Glomerular visceral epithelial cell (primary cell): ENCODE data around the gene DGUOK.
"Not testable (repeated sequence)": the region's sequence is repeated elsewhere in the genome, so short reads cannot be mapped to it uniquely, and the experiment has no call there.

Experiments
- DNase-seq: peaks from one replicate; pipeline ENCODE4 v3.0.0-alpha.2; 2016; ENCODE audit errors: extremely low spot score

Gene DGUOK

DNA sequence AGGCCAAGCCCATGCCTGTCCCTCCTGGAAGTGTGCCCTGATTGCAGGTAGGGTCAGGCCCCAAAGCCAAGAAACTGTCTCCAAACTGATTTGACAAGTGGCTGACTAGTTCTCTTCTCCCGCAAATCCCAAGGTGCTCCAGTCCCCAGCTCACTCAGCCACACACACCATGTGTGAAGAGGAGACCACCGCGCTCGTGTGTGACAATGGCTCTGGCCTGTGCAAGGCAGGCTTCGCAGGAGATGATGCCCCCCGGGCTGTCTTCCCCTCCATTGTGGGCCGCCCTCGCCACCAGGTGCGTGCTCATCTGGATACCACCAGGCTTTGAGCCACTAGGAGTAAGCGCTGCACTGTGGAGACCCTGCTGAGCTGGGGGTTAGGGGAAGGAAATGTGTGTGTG is 25.5 kb upstream of the DGUOK start:
- DNase-seq = no peak

DNA sequence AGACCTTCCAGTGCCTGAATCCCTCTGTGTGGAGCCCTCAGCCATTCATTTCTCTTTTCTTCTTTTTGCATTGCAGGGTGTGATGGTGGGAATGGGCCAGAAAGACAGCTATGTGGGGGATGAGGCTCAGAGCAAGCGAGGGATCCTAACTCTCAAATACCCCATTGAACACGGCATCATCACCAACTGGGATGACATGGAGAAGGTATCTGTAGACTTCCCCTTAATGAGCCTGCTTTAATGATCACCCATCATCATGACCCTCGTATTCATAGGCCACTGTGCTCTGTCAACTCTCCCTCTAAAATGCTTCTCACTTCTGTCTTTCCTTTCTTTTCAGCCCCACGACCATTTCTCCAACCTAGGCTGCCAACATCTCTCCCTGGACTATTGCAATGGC is 24.4 kb upstream of the DGUOK start:
- no peak for DNase-seq

GRCh38 chr2:73903313-73903712 is 23.4 kb upstream of the DGUOK start:
- DNase-seq = no peak

DNA sequence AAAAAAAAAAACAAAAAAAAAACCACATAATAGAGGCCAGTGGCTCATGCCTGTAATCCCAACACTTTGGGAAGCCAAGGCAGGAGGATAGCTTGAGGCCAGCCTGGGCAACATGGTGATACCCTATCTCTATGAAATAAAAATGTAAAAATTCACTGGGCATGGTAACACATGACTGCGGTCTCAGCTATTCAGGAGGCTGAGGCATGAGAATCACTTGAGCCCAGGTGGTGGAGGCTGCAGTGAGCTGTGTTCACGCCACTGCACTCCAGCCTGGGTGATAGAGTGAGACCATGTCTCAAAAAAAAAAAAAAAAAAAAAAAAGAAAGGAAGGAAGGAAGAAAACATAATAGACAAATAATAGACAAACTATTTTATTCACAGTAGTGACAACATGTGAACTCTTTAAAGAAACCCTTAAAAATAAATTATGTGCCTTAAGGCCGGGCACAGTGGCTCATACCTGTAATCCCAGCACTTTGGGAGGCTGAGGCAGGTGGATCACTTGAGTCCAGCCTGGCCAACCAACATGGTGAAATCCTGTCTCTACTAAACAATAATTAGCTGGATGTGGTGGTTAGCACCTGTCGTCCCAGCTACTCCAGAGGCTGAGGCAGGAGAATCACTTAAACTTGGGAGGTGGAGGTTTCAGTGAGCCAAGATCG is 22.6 kb upstream of the DGUOK start:
- DNase-seq = not testable (repeated sequence)

DNA sequence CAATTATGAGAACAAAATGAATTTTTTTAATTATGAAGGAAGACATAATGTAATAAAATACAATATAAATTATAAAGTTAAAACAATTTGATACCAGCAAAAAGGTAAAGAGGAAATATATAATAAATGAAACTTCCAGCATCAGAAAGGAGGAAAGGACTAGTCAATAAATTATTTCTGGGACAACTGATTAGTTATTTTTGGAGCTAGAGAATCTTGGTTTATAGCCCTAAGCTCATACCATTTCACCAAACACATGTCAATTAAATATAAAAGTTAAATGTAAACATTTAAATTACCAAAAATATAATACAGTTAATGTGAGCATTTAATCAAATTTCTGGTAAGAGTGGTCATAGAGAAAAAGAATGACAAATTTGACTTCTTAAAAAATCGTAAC is 21.7 kb upstream of the DGUOK start:
- no peak for DNase-seq

GRCh38 chr2:73906847-73907505 is 19.7 kb upstream of the DGUOK start:
- DNase-seq = no peak

- no peak for DNase-seq
Measured at GRCh38 chr2:73907840-73908452, 18.7 kb upstream of the DGUOK start.

GRCh38 chr2:73908689-73909652 is 17.7 kb upstream of the DGUOK start:
- DNase-seq = peak; percentile 81

GRCh38 chr2:73910873-73911547 is 15.7 kb upstream of the DGUOK start:
- DNase-seq = no peak

GRCh38 chr2:73911548-73912208 is 15.0 kb upstream of the DGUOK start:
- DNase-seq = no peak

DNA sequence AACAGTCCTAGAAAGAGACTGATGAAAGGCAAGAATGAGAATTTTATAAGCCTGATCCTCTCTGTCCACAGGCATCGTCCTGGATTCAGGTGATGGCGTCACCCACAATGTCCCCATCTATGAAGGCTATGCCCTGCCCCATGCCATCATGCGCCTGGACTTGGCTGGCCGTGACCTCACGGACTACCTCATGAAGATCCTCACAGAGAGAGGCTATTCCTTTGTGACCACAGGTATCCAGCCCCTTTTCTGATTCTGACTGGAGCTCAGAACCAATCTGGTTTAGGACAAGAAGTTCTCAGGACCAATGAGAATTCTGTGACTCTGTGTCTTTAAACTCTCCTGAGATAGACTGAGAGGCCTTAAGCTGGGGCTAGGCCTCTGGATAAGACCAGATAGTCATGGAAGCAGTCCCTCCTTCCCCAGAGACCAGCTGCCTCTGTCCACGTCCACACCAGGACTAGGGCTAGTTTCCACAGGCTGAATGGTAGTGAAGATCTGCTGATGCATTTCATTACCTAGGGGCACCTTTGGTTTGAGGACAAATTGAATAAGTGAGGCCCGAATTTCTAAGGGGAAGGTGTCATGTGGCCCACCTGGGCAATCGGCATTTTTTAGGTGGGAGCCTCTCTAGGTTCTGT is 13.1 kb upstream of the DGUOK start:
- no peak for DNase-seq

DNA sequence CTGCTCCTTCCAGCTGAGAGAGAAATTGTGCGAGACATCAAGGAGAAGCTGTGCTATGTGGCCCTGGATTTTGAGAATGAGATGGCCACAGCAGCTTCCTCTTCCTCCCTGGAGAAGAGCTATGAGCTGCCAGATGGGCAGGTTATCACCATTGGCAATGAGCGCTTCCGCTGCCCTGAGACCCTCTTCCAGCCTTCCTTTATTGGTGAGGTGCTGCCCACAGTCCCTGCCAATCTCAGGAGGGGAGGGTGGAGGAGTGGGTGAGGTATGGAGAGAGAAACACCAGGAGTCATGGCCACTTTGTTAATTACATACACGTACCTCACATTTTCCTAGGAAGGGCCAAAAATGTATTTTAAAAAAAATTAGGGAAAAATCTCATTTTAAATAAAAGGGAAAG is 12.0 kb upstream of the DGUOK start:
- no peak for DNase-seq

- DNase-seq = no peak
Measured at GRCh38 chr2:73915437-73915993, 11.2 kb upstream of the DGUOK start.

DNA sequence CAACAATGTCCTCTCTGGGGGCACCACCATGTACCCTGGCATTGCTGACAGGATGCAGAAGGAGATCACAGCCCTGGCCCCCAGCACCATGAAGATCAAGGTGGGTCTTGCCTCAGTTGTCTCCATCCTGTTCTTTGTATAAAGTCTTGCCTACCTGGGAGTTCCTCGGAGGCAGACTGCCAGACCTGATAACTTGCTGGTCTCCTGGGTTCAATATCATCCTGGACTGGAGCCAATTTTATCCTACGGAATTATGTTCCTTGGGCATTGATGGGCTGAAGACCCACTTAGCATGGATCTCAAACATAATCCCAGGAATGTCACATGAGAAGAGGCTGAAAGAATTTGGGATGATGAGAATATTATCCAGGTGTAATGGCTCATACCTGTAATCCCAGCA is 10.0 kb upstream of the DGUOK start:
- DNase-seq = no peak

- no peak for DNase-seq
Measured at GRCh38 chr2:73917296-73917695, 9.4 kb upstream of the DGUOK start.

DNA sequence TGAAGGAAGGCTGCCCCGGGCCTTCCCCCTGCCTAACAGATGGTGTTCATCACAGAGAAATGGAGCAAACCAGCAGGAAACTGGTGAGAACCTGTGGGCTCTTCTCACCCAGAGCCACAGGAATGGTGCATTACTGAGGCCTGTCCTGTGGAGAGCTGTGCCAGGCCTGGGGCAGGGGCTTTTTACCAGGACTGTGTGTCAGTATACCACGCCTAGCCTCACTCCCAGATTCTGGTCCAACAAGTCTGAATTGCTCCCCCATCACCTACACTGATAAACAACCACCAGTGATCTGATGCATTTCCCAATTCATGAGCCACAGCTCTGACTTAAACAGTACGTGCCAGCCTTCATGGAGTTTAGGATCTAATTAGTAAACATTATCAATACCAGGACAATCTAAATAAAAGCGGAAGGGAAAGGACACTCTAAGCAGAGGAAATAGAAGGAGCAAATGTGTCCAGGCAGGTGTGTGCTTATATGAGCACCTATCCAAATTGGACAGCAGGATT is 8.9 kb upstream of the DGUOK start:
- no peak for DNase-seq

DNA sequence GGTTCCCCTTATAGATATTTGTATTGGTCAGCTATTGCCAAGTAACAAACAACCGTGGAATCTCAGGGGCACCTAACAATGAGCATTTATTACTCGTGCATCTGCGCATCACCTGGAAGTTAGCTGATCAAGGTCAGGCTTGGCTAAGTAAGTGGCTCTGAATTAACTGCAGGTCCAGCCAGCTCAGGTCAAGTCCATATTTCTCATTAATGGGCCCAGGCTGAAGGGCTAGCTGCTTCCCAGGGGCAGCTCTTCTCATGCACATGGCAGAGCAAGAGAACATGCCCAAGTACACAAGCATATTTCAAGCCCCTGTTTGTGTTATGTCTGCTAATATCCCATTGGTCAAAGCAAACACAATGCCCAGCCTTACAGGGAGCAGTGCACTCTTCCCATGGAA is 7.8 kb upstream of the DGUOK start:
- DNase-seq = no peak

- no peak for DNase-seq
Measured at GRCh38 chr2:73919596-73920228, 7.0 kb upstream of the DGUOK start.
